Loucy (cell line): Measurements from ENCODE around the gene ACADSB.

ENCODE experiments used
- H2AFZ ChIP-seq: fragments of 200-600 bp; sonication (generic); 2 replicates; pipeline ENCODE4 v1.6.0; 2016; ENCODE audit warnings: antibody characterized with exemption, mild to moderate bottlenecking, low read length, moderate library complexity
- H3F3A ChIP-seq: fragments of 200-600 bp; 2 replicates; pipeline ENCODE4 v1.6.0; 2016; ENCODE audit warnings: antibody characterized with exemption, low read depth, mild to moderate bottlenecking
- H3K27me3 ChIP-seq: fragments of 200-600 bp; sonication (generic); 2 replicates; pipeline ENCODE4 v1.6.1; 2014; ENCODE audit warnings: low read length, mild to moderate bottlenecking; ENCODE audit not compliant: insufficient read depth, poor library complexity, severe bottlenecking
- H3K36me3 ChIP-seq: fragments of 200-600 bp; sonication (generic); 2 replicates; pipeline ENCODE4 v1.6.1; 2016; ENCODE audit warnings: low read length; ENCODE audit not compliant: insufficient read depth
- H3K4me1 ChIP-seq: fragments of 200-600 bp; sonication (generic); 2 replicates; pipeline ENCODE4 v1.5.1; 2014; ENCODE audit warnings: low read length, mild to moderate bottlenecking; ENCODE audit not compliant: insufficient read depth, poor library complexity, severe bottlenecking
- H3K4me2 ChIP-seq: fragments of 200-600 bp; sonication (generic); 2 replicates; pipeline ENCODE4 v1.6.0; 2014; ENCODE audit warnings: antibody characterized with exemption, low read length, low read depth, mild to moderate bottlenecking; ENCODE audit not compliant: poor library complexity, severe bottlenecking
- H3K4me3 ChIP-seq: fragments of 200-600 bp; sonication (generic); 2 replicates; pipeline ENCODE4 v1.5.1; 2014; ENCODE audit warnings: low read length, mild to moderate bottlenecking, mixed read lengths; ENCODE audit not compliant: poor library complexity, severe bottlenecking
- H3K79me2 ChIP-seq: fragments of 200-600 bp; sonication (generic); 2 replicates; pipeline ENCODE4 v1.6.1; 2014; ENCODE audit warnings: low read length; ENCODE audit not compliant: insufficient read depth
- H3K9ac ChIP-seq: fragments of 200-600 bp; sonication (generic); 2 replicates; pipeline ENCODE4 v1.6.0; 2014; ENCODE audit warnings: mild to moderate bottlenecking, low read depth, low read length, moderate library complexity; ENCODE audit not compliant: poor library complexity, severe bottlenecking
- H3K9me2 ChIP-seq: fragments of 200-600 bp; sonication (generic); replicated peaks from 2 replicates; pipeline ENCODE4 v1.6.1; 2016; ENCODE audit warnings: low read depth, low read length, mixed read lengths
- H3K9me3 ChIP-seq: fragments of 200-600 bp; sonication (generic); 2 replicates; pipeline ENCODE4 v1.6.1; 2014; ENCODE audit warnings: mild to moderate bottlenecking, antibody characterized with exemption, low read length, low read depth; ENCODE audit not compliant: insufficient read depth
- H4K20me1 ChIP-seq: fragments of 200-600 bp; sonication (generic); 2 replicates; pipeline ENCODE4 v1.6.0; 2014; ENCODE audit warnings: antibody characterized with exemption, low read length, mild to moderate bottlenecking; ENCODE audit not compliant: insufficient read depth, poor library complexity, severe bottlenecking
- EZH2phosphoT487 ChIP-seq: fragments of 200-600 bp; IDR thresholded peaks from 2 replicates; pipeline ENCODE4 v1.6.1; 2018; ENCODE audit warnings: antibody characterized with exemption, mild to moderate bottlenecking, moderate library complexity, borderline replicate concordance
- TF ChIP-seq, protein P1 (sequence below): fragments of 200-600 bp; sonication (generic); conservative IDR thresholded peaks from 2 replicates; pipeline ENCODE4 v1.5.1; 2014; ENCODE audit warnings: mild to moderate bottlenecking, antibody characterized with exemption, low read length

The ACADSB gene

DNA sequence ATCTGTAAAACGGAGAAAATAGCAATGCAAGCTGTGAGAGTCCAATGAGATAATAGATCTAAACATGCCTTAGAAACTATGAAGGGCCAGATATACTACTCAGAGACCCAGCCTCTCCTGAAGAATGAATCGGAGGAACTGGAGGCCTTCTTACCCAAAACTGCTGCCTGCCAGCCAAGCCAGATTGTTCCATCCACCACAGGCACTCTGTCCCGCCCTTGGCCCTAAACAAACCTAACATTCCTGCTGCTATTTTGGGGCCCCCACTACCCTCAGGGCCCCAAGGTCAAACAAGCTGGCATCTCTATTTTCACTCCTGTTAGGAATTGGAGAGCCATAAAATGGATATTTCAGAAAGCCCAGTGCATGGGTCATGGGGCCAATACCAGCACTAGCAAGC lies 79.0 kb downstream of the ACADSB start:
- H3K4me3 ChIP-seq: no peak overlapping the region

DNA sequence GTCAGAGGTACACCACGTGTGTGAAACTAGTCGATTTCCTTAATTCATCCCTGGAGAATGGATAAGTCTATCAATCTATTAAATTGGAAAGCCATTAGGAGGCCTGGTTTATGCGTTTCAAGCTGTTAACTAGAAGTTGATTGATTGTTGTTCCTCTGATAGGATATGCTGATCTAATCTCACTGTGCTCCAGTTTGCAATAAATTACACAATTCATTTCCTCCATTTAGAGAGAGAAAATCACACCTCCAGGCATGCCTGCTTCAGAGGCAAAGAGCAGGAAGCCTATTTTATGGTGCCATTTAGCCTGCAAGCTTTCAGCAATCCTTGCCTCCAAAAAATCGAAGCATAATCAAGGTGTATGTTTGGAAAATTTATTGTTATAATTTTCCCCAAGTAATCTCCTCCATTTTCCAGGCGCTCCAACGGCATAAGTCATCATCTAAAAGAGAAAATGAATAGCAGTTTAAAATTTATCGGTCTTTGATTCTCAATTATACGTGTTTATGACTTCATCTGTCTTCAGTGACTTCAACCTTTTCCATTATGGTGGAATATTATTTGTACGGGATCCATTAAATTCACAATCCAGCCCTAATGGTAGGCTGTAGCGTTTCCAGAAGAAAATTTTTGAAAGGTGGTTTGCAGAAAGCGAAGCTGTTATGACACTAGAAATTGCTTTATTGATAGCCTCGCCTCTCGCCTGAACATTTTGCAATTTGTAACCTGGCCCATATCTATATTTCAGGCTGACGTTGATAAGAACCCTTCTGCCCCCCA lies 84.0 kb downstream of the ACADSB start:
- Histone ChIP-seq H3K36me3 (no peaks in the 10 kb centered on the region), H3K79me2 (no peaks in the 10 kb centered on the region), H3K4me1 (no peaks in the 10 kb centered on the region), H3K9me2 (no peaks in the 10 kb centered on the region), H2AFZ (no peak overlapping the region), H3F3A (no peaks in the 10 kb centered on the region), H3K9me3 (no peaks in the 10 kb centered on the region; the same call in 1 of the 2 replicates), H3K9ac (no peak overlapping the region), H3K4me2 (no peak overlapping the region), H3K27me3 (no peaks in the 10 kb centered on the region), H3K4me3 (no peak overlapping the region), H4K20me1 (no peaks in the 10 kb centered on the region)
- TF ChIP-seq, protein P1, sequence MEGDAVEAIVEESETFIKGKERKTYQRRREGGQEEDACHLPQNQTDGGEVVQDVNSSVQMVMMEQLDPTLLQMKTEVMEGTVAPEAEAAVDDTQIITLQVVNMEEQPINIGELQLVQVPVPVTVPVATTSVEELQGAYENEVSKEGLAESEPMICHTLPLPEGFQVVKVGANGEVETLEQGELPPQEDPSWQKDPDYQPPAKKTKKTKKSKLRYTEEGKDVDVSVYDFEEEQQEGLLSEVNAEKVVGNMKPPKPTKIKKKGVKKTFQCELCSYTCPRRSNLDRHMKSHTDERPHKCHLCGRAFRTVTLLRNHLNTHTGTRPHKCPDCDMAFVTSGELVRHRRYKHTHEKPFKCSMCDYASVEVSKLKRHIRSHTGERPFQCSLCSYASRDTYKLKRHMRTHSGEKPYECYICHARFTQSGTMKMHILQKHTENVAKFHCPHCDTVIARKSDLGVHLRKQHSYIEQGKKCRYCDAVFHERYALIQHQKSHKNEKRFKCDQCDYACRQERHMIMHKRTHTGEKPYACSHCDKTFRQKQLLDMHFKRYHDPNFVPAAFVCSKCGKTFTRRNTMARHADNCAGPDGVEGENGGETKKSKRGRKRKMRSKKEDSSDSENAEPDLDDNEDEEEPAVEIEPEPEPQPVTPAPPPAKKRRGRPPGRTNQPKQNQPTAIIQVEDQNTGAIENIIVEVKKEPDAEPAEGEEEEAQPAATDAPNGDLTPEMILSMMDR: no peak
- no peak for TF ChIP-seq EZH2phosphoT487

More for the DNA sequence above, 79.0 kb downstream of the ACADSB start:
- no peaks in the 10 kb centered on the region for H3K4me1 ChIP-seq
- no peaks in the 10 kb centered on the region for H4K20me1 ChIP-seq
- TF ChIP-seq, protein P1: no peak
- TF ChIP-seq EZH2phosphoT487: no peak
- no peaks in the 10 kb centered on the region for H3F3A ChIP-seq
- no peaks in the 10 kb centered on the region for H3K9me2 ChIP-seq
- H3K36me3 ChIP-seq: no peaks in the 10 kb centered on the region
- H3K9me3 ChIP-seq: 0 out of 2 replicates have a peak, but pooled peaks cover 8% of the 10 kb centered on the region
- no peaks in the 10 kb centered on the region for H3K79me2 ChIP-seq
- H3K4me2 ChIP-seq: no peak overlapping the region
- H3K27me3 ChIP-seq: no peaks in the 10 kb centered on the region
- no peak overlapping the region for H3K9ac ChIP-seq
- no peak overlapping the region for H2AFZ ChIP-seq

DNA sequence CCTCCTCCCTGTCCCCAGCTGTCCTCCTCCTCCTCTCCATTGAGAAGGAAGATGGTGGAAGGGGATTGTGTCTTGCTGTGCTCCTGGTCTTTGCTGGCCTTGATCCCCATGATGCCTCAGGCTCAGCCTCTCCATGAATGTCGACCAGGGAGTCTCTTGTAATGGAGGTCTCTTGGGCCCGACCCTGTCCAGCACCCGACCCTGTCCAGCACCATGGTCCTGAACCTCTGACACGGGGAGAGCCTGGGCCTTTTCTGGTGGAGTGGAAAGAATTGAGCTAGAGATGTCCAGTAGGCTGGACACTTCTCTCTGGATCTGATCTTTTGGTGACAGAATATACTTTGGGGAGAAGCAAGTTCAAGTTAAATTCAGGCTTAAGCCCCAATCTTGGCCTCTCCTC lies 84.7 kb downstream of the ACADSB start:
- no peak for TF ChIP-seq EZH2phosphoT487
- TF ChIP-seq, protein P1: no peak
- H3K4me1 ChIP-seq: no peaks in the 10 kb centered on the region
- no peak overlapping the region for H3K4me3 ChIP-seq
- no peaks in the 10 kb centered on the region for H3F3A ChIP-seq
- H3K4me2 ChIP-seq: no peak overlapping the region
- H2AFZ ChIP-seq: no peak overlapping the region
- H3K79me2 ChIP-seq: no peaks in the 10 kb centered on the region
- no peak overlapping the region for H3K9ac ChIP-seq
- no peaks in the 10 kb centered on the region for H3K27me3 ChIP-seq
- no peaks in the 10 kb centered on the region for H3K36me3 ChIP-seq
- H3K9me2 ChIP-seq: no peaks in the 10 kb centered on the region
- H4K20me1 ChIP-seq: no peaks in the 10 kb centered on the region
- no peaks in the 10 kb centered on the region; the same call in 1 of the 2 replicates for H3K9me3 ChIP-seq
